ENCODE measurements around the gene ACTR3C.
A peak's percentile ranks its signal among the peaks of the same experiment; 100 is the strongest.

The ACTR3C gene

GRCh38 chr7:150359622-150360362, 36.4 kb upstream of the ACTR3C start:
- DNase-seq (ENCODE audit: low spot score), result no peak

DNA sequence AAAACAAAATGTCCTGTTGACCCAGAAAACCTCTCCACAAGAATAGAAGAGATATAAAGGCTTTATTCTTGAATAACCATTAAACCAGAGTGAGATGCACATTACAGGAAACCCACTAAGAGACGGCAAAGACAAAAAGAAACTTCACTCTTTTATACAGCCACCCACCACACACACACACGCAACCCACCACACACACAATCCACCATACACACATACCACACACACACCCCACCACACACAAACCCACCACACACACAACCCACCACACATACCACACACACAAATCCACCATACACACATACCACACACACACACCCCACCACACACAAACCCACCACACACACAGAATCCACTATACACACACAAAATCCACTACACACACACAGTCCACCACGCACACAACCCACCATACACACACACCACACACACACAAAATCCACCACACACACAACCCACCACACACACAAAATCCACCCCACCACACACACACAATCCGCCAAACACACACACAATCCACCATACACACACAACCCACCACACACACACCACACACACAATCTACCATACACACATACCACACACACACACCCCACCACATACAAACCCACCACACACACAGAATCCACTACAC, 35.8 kb upstream of the ACTR3C start:
- no peak for DNase-seq (ENCODE audit: low spot score)

DNA sequence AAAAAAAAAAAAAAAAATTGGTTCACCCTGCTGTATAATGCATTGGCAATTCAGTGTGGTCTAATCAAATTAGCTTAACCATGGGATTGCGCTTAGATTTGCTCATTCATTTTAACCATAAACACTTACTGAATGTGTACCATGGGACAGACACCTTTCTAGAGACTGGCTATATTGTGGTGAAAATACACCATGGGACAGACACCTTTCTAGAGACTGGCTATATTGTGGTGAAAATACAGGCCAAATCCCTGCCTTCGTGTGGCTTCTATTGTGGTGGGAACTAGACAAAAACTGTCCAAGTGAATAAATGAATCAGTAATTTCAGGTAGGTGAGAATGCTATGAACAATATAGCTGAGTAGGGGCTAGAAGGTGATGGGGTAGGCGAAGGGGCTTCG, 35.1 kb upstream of the ACTR3C start:
- DNase-seq (ENCODE audit: low spot score), result no peak

- DNase-seq (ENCODE audit: low spot score), result no peak
Observed at GRCh38 chr7:150357771-150358427, 34.6 kb upstream of the ACTR3C start.

- DNase-seq (ENCODE audit: low spot score), result no peak
Observed at GRCh38 chr7:150357270-150357669, 33.9 kb upstream of the ACTR3C start.

DNA sequence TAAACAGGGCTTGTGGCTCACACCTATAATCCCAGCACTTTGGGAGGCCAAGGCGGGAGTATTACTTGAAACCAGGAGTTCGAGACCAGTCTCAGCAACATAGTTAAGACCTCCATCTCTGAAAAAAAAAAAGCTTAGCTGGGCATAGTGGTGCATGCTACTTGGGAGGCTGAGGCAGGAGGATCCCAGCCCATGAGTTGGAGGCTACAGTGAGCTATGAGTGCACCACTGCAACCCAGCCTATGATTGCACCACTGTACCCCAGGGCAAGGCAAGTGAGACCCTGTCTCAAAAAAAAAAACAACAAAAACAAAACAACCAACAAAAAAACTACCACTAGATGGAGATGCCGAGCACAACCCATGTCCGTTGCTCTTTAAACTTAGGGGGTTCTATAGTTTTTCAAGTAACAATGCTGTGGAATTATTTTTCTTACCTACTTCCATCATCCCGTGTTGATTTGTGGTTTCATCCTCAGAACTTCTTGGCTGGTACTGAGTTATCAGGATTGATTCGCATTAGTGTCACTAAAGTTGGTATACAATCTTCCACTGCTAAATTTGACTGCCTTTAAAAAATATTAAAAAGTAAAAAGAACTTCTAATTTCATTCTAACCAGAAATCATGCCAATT, 33.0 kb upstream of the ACTR3C start:
- DNase-seq (ENCODE audit: low spot score), result no peak

- no peak for DNase-seq (ENCODE audit: low spot score)
Observed at GRCh38 chr7:150355666-150356059, 32.3 kb upstream of the ACTR3C start.

- DNase-seq (ENCODE audit: low spot score), result no peak
Observed at GRCh38 chr7:150351587-150352194, 28.3 kb upstream of the ACTR3C start.

DNA sequence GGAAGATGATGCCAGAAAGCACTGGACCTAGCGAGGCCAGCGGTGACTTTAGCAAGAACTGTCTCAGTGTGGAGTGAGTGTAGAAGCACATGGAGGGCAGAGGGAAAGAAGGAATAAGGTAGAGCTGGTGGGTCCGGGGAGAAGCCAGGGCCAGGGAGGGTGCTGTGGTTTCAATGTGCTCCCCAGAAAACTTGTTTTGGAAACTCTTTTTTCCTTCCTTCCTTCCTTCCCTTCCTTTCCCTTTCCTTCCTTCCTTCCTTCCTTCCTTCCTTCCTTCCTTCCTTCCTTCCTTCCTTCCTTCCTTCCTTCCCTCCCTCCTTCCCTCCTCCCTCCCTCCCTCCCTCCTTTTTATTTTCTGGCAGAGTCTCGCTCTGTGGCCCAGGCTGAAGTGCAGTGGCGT, 23.6 kb upstream of the ACTR3C start:
- no peak for DNase-seq (ENCODE audit: low spot score)

GRCh38 chr7:150345012-150345411, 21.7 kb upstream of the ACTR3C start:
- DNase-seq (ENCODE audit: low spot score), result no peak

DNA sequence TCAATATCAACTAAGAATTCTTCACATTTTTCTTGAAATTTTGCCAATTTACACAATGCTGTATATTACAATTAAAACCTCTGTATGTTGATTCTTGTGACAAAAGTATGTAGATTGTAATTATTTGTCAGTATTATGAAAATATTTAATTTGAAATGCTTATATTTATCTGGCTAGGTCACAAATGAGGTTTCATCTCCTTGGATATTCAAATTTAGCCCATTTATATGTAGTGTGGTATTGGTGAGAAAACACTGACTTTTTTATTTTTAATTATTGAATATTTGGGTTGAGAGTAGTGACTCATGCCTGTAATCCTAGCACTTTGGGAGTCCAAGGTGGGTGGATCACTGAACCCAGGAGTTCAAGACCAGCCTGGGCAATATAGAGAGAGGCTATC, 21.0 kb upstream of the ACTR3C start:
- DNase-seq (ENCODE audit: low spot score), result no peak

DNA sequence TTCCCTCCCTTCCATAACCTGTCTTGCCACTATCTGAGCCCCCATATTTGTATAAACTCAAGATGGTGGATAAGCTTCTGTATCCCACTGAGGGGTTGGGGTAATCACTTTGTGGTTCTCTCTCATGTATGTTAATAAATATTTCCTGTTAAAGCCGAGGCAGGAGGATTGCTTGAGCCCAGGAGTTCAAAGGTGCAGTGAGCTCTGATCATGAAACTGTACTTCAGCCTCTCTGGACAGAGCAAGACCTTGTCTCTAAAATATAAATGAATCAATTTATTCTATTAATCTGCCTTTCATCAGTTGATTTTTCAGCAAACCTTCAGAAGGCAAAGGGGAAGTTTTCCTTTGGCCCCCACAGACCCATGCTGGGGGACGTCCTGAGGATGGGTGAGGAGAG, 19.9 kb upstream of the ACTR3C start:
- DNase-seq (ENCODE audit: low spot score), result no peak

- no peak for DNase-seq (ENCODE audit: low spot score)
Observed at GRCh38 chr7:150342121-150342408, 18.7 kb upstream of the ACTR3C start.

DNA sequence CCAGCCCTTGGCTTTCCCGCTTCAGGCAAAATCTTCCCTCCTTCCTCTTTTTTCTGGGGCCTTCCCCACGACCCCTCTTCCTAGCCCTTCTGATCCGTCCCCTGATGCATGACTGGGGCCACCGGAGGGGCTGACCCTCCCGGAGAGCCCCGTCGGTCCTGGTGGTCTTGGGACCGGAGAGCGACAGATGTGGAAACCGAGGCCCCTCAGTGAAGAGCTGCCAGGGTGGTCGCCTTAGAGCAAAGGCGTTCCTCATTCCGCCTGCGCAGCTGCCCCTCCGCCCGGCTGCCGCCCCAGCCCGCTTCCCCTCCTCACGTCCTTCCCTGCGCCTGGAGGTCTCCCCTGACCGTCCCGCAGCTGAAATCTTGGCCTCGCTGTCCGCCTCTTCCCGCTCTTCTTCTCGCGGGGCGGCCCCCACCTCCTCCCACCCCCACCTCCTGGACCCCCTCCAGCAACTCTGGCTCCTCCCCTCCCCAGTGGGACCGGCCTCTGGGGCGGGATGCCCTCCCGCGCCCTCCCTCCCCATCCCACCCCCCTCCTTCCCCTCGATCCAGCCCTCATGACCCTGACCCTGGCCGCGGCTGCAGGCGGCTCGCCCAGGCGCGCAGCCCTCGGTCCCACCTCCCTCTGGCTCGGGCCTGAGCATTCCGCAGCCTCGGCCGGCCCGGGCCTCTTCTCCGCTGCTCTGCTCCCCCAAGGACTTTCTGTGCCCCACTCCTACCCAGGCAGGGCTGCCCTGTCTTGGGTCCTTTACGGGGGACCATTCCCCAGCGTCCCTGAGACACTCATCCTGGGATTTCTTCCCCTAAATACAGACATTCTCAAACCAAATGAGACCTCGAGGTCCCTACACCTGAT, 18.1 kb upstream of the ACTR3C start, which contains the start of gene RARRES2:
TSS of gene RARRES2 (minus strand) at position 367 of the 858 bp plus-strand sequence. CDS start 1,020 bp downstream, outside the sequence.
- DNase-seq (ENCODE audit: low spot score), result peak; percentile 44

GRCh38 chr7:150340875-150341262, 17.5 kb upstream of the ACTR3C start:
- no peak for DNase-seq (ENCODE audit: low spot score)

DNA sequence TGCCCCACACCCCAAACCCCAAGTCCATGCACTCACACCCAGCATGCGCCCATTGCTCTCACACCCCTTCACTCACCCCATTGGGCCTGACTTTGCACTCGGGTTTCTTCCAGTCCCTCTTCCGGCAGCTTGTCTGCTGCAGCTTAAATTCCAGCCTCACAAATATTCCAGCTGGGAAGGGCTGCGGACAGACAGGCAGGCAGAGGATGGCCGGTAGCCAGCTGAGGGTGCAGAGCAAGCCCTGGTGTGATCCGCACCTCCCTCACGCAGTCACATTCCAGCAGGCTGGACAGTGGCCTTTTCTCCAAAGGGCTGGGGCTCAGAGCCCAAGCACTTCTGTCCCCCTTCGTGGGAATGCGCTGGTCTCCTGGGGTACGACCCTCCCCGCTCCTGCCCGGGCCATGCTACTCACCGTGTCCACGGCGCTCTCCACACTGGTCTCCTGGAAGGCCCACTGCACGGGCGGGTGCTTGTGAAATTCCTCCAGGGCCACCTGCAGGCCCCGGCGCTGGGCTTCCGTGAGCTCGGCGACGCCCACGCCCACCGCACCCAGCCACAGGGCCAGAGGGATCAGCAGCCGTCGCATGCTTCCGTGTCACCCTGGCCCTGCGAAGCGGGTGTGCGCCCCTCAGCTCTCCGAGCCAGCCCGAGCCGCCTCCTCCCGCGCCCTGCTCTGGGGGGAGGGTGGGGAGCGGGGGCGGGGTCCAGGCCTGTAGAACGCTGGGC, 16.8 kb upstream of the ACTR3C start:
- DNase-seq (ENCODE audit: low spot score), result peak; percentile 74

GRCh38 chr7:150339409-150339809, 16.1 kb upstream of the ACTR3C start:
- no peak for DNase-seq (ENCODE audit: low spot score)

DNA sequence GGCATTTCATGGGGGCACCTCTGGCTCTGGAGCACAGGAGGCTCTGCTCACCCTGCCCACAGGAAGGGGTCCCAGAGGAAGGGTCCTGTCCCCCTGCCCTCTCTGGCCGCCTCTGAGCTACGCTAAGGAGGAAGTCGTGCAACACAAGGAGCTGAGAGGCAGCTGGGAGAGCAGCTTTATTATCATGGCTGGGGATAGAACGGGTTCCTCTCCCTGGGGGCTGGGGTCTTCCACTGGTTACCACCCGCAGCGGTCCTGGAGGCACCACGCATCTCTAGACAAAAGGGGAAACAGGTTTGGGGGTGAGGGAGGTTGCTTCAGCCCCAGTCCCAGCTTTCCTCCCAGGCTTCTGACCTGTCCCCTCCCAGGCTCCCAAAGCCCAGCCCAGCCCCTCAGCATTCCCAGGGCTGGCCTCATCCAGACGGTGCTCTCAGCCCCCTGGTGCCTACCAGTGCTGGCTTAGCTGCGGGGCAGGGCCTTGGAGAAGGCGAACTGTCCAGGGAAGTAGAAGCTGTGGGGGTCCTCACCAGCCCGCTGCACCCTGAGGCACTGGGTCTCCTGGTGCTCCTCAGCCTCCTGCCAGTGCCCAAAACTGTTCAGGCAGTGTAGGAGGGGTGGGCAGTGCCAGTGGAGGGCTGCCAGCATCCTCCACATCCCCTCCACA, 15.0 kb upstream of the ACTR3C start:
- no peak for DNase-seq (ENCODE audit: low spot score)

DNA sequence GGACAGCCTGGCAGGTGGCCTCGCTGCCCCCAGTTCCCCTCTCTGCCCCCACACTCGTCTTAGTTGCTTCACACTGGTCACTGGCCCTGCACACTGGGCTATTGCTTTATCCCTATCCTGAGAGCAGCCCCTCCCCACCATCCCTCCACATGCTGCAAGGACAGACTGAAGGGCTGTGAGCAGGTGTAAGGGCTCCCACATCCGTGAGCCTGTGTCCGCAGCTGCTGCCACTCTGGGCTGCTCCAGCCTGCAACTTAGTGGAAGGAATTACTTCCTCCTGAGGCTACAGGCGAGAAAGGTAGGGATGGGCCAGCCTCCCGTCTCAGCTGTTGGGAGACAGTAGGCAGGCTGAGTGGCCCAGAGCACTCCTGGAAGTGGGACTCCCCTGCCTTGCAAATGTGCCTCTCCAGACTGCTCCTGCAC, 14.3 kb upstream of the ACTR3C start:
- DNase-seq (ENCODE audit: low spot score), result no peak

GRCh38 chr7:150337179-150337578, 13.8 kb upstream of the ACTR3C start:
- DNase-seq (ENCODE audit: low spot score), result no peak

All from AG08396 (cell line).